ENCODE data around the gene RFTN1.

- no peak for TF ChIP-seq TCFL5 (CRISPR knock-in tag; conservative IDR thresholded peaks at IDR 0.05)
- TF ChIP-seq HBP1 (CRISPR knock-in tag; IDR thresholded peaks at IDR 0.05), result no peak
- TF ChIP-seq ETV5 (CRISPR knock-in tag; IDR thresholded peaks at IDR 0.05; ENCODE audit: low read depth), result no peak
- TF ChIP-seq REST (IDR thresholded peaks at IDR 0.05; ENCODE audit: borderline replicate concordance), result no peak
- no peak for TF ChIP-seq REST (CRISPR knock-in tag; IDR thresholded peaks at IDR 0.05; ENCODE audit: low read depth)
- no peak for TF ChIP-seq TBL1XR1 (IDR thresholded peaks at IDR 0.05; ENCODE audit: low read length in 2 of 2)
- TF ChIP-seq ZFP30 (CRISPR knock-in tag; IDR thresholded peaks at IDR 0.05; ENCODE audit: borderline replicate concordance), result no peak
- TF ChIP-seq NR2C2 (CRISPR knock-in tag; IDR thresholded peaks at IDR 0.05), result no peak
- no peak for TF ChIP-seq NR2C2 (tag; IDR thresholded peaks at IDR 0.05)
- TF ChIP-seq ARID1B (IDR thresholded peaks at IDR 0.05), result no peak
- TF ChIP-seq ZNF197 (CRISPR knock-in tag; IDR thresholded peaks at IDR 0.05; ENCODE audit: low read depth), result no peak
- no peak for TF ChIP-seq SMC3 (conservative IDR thresholded peaks at IDR 0.05; ENCODE audit: insufficient read depth, low read depth, low read length)
- TF ChIP-seq POLR2A (conservative IDR thresholded peaks at IDR 0.05), result no peak
Observed at GRCh38 chr3:16477056-16477455, 36.4 kb downstream of the RFTN1 start.
